ENCODE data around the gene XXYLT1. TPM values are rescaled to one million over a fixed set of nuclear protein-coding genes. Genes with fewer than 3 reads are reported as not detected.

The XXYLT1 gene
- total RNA-seq, 1 donor from 2014 or later, result 9.8 TPM

DNA sequence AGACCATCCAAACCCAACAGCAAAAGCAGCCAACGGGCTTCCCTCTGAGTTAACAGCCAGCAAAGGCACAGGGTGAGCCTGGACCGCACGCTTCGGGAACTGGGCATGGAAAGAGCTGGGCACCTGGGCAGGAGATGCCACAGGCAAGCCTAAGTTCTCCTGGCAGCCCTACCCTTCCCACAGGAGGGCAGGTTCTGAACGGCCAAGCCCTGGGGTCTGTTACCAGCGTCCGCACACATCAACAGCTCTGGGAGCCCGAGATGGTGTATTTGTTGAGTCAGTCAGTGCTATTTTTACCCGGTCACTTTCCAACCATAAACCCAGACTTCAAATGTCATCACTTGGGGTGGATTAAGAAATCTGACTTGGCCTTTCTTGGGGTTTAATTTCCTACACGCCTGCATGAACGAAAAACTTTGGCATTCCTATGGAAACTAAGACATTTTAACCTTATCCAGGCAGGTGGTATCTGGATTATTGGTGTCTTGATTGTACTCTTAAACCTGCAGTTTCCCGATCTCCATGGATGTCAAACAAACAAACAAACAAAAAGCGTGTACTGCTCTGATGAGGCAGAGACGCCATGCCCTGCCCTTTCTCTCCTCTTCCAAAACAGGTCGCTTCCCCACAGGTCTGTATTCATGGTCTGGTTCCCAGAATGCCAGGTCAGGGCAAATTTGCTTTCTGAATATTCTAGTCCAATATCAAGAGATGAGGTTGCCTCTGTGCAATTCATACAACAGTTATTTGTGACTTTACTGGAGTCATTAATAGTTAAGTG, 99.7 kb downstream of the XXYLT1 start:
- no peak for DNase-seq
- H3K4me3 ChIP-seq, result no peak overlapping the region
- H3K27me3 ChIP-seq, result no peaks in the 10 kb centered on the region
- no peak for ATAC-seq
- H3K36me3 ChIP-seq, result no peaks in the 10 kb centered on the region
- no peaks in the 10 kb centered on the region for H3K9me3 ChIP-seq
- TF ChIP-seq, protein P1, sequence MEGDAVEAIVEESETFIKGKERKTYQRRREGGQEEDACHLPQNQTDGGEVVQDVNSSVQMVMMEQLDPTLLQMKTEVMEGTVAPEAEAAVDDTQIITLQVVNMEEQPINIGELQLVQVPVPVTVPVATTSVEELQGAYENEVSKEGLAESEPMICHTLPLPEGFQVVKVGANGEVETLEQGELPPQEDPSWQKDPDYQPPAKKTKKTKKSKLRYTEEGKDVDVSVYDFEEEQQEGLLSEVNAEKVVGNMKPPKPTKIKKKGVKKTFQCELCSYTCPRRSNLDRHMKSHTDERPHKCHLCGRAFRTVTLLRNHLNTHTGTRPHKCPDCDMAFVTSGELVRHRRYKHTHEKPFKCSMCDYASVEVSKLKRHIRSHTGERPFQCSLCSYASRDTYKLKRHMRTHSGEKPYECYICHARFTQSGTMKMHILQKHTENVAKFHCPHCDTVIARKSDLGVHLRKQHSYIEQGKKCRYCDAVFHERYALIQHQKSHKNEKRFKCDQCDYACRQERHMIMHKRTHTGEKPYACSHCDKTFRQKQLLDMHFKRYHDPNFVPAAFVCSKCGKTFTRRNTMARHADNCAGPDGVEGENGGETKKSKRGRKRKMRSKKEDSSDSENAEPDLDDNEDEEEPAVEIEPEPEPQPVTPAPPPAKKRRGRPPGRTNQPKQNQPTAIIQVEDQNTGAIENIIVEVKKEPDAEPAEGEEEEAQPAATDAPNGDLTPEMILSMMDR (IDR thresholded peaks at IDR 0.05), result no peak
- intact Hi-C loops (cut with DNase I), result no loop called here
- peak overlapping the region; percentile 3 for H3K27ac ChIP-seq
- H3K4me1 ChIP-seq, result peaks cover 3% of the 10 kb centered on the region

DNA sequence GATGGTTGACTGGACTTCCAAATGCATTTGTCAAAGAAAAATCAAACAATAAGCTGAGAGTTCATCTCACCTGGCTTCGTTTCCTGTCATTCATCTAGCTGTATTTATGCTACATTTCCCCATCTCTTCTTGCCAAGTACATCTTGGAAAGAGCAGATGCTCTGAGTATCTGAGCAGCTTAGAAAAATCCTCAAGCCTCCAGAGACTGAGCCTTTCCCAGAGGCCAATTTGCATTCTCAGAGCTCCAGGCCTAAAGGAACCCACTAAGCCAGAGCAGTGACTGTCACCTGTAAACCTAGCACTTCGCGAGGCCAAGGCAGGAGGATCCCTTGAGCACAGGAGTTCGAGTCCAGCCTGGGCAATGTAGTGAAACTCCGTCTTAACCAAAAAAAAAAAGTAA, 100.5 kb downstream of the XXYLT1 start:
- Histone ChIP-seq H3K4me3 (no peak overlapping the region), H3K4me1 (peaks cover 3% of the 10 kb centered on the region), H3K27ac (no peak overlapping the region), H3K27me3 (no peaks in the 10 kb centered on the region), H3K9me3 (no peaks in the 10 kb centered on the region), H3K36me3 (no peaks in the 10 kb centered on the region)
- intact Hi-C loops (cut with DNase I), result no loop called here
- no peak for DNase-seq
- ATAC-seq, result no peak
- TF ChIP-seq, protein P1 (IDR thresholded peaks at IDR 0.05), result no peak

DNA sequence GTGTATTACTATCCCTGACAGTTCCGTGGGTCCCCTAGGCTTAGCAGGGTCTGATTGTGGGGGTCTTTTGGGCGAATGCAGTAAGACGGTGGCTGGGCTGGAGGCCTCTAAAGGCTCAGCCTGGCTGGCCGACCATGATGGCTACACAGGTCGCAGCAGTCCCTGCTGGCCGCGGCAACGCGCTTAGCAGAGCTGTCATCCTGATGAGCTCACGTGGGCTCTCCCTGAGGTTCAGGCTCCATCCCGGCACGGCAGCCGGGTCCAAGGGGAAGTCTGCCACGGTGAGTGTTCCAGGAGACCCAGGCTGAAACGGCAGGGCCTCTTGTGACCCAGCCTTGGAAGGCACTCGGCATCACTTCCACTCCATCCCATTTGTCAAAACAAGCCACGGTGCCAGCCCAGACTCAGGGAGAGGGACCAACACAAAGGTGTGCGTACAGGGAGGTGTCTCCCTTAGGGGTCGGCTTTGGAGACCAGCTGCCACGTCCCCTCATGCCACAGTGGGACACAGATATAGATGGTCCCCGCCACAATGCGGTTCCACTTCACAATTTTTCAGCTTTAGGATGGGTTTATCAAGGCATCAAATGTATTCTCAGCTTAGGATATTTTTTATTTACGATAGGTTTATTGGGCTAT, 101.8 kb downstream of the XXYLT1 start:
- ATAC-seq (no peak), DNase-seq (peak; percentile 58)
- no peak overlapping the region for H3K27ac ChIP-seq
- H3K4me1 ChIP-seq, result peaks cover 3% of the 10 kb centered on the region
- no peaks in the 10 kb centered on the region for H3K27me3 ChIP-seq
- no peak overlapping the region for H3K4me3 ChIP-seq
- intact Hi-C loops (cut with DNase I), result no loop called here
- TF ChIP-seq, protein P1 (IDR thresholded peaks at IDR 0.05), result no peak
- no peaks in the 10 kb centered on the region for H3K36me3 ChIP-seq
- no peaks in the 10 kb centered on the region for H3K9me3 ChIP-seq

DNA sequence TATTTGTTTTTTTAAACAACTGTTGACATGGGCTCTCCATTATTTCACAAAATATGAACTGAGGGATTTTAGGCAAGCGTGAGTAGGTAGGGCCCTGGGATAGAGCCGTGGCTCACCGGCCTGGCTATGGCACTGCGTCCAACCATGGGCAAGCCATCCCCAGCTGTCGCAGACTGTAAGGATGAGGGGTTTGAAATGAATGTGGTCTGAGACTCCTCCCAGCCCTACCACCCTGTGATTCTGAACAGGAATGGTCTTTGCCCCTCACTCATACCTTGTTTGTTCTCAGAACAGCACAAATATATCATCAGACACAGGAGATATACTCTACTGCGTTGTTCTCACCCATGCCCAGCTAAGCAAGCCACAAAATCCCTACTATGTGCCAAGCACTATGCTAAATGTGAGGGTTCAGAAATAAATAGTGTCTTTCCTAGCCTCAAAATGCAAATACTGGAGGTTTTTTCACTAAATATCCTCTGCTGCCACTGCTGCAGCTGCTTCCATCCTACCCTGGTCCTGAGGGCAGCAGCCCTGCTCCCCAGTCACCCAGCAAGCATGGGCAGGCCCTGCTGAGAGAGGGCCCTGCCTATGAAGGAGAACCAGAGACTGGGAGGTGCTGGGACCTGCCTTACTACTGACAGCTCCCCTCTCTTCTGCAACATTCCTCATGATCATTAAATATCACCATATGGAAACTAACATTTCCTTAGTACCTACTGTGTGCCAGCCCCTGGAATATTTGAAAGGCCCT, 102.8 kb downstream of the XXYLT1 start:
- DNase-seq, result peak; percentile 16
- TF ChIP-seq, protein P1 (IDR thresholded peaks at IDR 0.05), result no peak
- H3K36me3 ChIP-seq, result no peaks in the 10 kb centered on the region
- H3K27me3 ChIP-seq, result no peaks in the 10 kb centered on the region
- peaks cover 3% of the 10 kb centered on the region for H3K4me1 ChIP-seq
- no peak overlapping the region for H3K27ac ChIP-seq
- intact Hi-C loops (cut with DNase I), result no loop called here
- H3K4me3 ChIP-seq, result no peak overlapping the region
- ATAC-seq, result no peak
- H3K9me3 ChIP-seq, result no peaks in the 10 kb centered on the region

- Histone ChIP-seq H3K4me3 (no peak overlapping the region), H3K36me3 (no peaks in the 10 kb centered on the region), H3K27ac (no peak overlapping the region), H3K27me3 (no peaks in the 10 kb centered on the region), H3K4me1 (peaks cover 22% of the 10 kb centered on the region), H3K9me3 (no peaks in the 10 kb centered on the region)
- DNase-seq (no peak), ATAC-seq (no peak)
- TF ChIP-seq, protein P1 (IDR thresholded peaks at IDR 0.05), result no peak
- intact Hi-C loops (cut with DNase I), result no loop called here
These were observed 105.2 kb downstream of the XXYLT1 start for GRCh38 chr3:195165790-195166189.
